Mucosa of stomach (tissue), 1 donor: ENCODE data around the gene STIP1.
A peak's percentile ranks its signal among the peaks of the same experiment; 100 is the strongest.

Source experiments
- H3K27me3 ChIP-seq: one replicate; pipeline ENCODE4 v1.7.0; 2013; ENCODE audit warnings: mild to moderate bottlenecking, low read length; ENCODE audit not compliant: control insufficient read depth, insufficient read depth
- H3K36me3 ChIP-seq: one replicate; pipeline ENCODE4 v1.7.0; 2013; ENCODE audit warnings: low read length; ENCODE audit not compliant: control insufficient read depth, insufficient read depth
- H3K4me1 ChIP-seq: one replicate; pipeline ENCODE4 v1.7.0; 2013; ENCODE audit warnings: mild to moderate bottlenecking, low read length; ENCODE audit not compliant: control insufficient read depth, insufficient read depth
- H3K4me3 ChIP-seq: one replicate; pipeline ENCODE4 v1.7.0; 2013; ENCODE audit warnings: low read length
- H3K9ac ChIP-seq: one replicate; pipeline ENCODE4 v1.7.0; 2013; ENCODE audit warnings: mild to moderate bottlenecking, low read length, moderate library complexity
- H3K9me3 ChIP-seq: one replicate; pipeline ENCODE4 v1.7.0; 2013; ENCODE audit warnings: mild to moderate bottlenecking, low read length, moderate library complexity; ENCODE audit not compliant: control insufficient read depth
- donor health status: Pancreatic carcinoma.

The STIP1 gene

GRCh38 chr11:64186492-64187165 is 658 bp downstream of the STIP1 start:
- Histone ChIP-seq H3K36me3 (no peaks in the 10 kb centered on the region), H3K9me3 (no peaks in the 10 kb centered on the region), H3K9ac (no peak overlapping the region), H3K27me3 (no peaks in the 10 kb centered on the region), H3K4me1 (peaks cover 26% of the 10 kb centered on the region), H3K4me3 (no peak overlapping the region)

GRCh38 chr11:64192434-64192833 is 6.5 kb downstream of the STIP1 start:
- H3K4me1 ChIP-seq: peaks cover 7% of the 10 kb centered on the region
- no peaks in the 10 kb centered on the region for H3K9me3 ChIP-seq
- no peak overlapping the region for H3K9ac ChIP-seq
- H3K4me3 ChIP-seq: no peak overlapping the region
- H3K27me3 ChIP-seq: no peaks in the 10 kb centered on the region
- H3K36me3 ChIP-seq: peaks cover 18% of the 10 kb centered on the region

GRCh38 chr11:64196626-64197025 is 10.7 kb downstream of the STIP1 start:
- no peak overlapping the region for H3K4me3 ChIP-seq
- H3K9me3 ChIP-seq: no peaks in the 10 kb centered on the region
- H3K9ac ChIP-seq: no peak overlapping the region
- no peaks in the 10 kb centered on the region for H3K27me3 ChIP-seq
- H3K36me3 ChIP-seq: peaks cover 28% of the 10 kb centered on the region
- no peaks in the 10 kb centered on the region for H3K4me1 ChIP-seq

- Histone ChIP-seq H3K9me3 (no peaks in the 10 kb centered on the region), H3K9ac (no peak overlapping the region), H3K27me3 (no peaks in the 10 kb centered on the region), H3K36me3 (peaks cover 29% of the 10 kb centered on the region), H3K4me1 (no peaks in the 10 kb centered on the region), H3K4me3 (no peak overlapping the region)
These were observed 12.5 kb downstream of the STIP1 start for GRCh38 chr11:64198511-64198910.

- Histone ChIP-seq H3K4me3 (no peak overlapping the region), H3K9me3 (no peaks in the 10 kb centered on the region), H3K36me3 (peaks cover 28% of the 10 kb centered on the region), H3K27me3 (no peaks in the 10 kb centered on the region), H3K4me1 (peaks cover 23% of the 10 kb centered on the region), H3K9ac (no peak overlapping the region)
These were observed 15.6 kb downstream of the STIP1 start for GRCh38 chr11:64201543-64201942.

GRCh38 chr11:64202992-64203391 is 17.0 kb downstream of the STIP1 start:
- Histone ChIP-seq H3K4me3 (no peak overlapping the region), H3K4me1 (peaks cover 37% of the 10 kb centered on the region), H3K9ac (no peak overlapping the region), H3K9me3 (no peaks in the 10 kb centered on the region), H3K27me3 (no peaks in the 10 kb centered on the region), H3K36me3 (peaks cover 19% of the 10 kb centered on the region)

GRCh38 chr11:64203421-64204079 is 17.6 kb downstream of the STIP1 start:
- Histone ChIP-seq H3K4me3 (no peak overlapping the region), H3K9me3 (no peaks in the 10 kb centered on the region), H3K27me3 (no peaks in the 10 kb centered on the region), H3K36me3 (peaks cover 19% of the 10 kb centered on the region), H3K4me1 (peaks cover 43% of the 10 kb centered on the region), H3K9ac (no peak overlapping the region)

- no peaks in the 10 kb centered on the region for H3K9me3 ChIP-seq
- H3K4me3 ChIP-seq: no peak overlapping the region
- H3K4me1 ChIP-seq: peaks cover 45% of the 10 kb centered on the region
- peaks cover 19% of the 10 kb centered on the region for H3K36me3 ChIP-seq
- no peak overlapping the region for H3K9ac ChIP-seq
- no peaks in the 10 kb centered on the region for H3K27me3 ChIP-seq
These were observed 18.1 kb downstream of the STIP1 start for GRCh38 chr11:64204080-64204440.

- Histone ChIP-seq H3K9me3 (no peaks in the 10 kb centered on the region), H3K9ac (no peak overlapping the region), H3K4me1 (peaks cover 45% of the 10 kb centered on the region), H3K36me3 (peaks cover 19% of the 10 kb centered on the region), H3K4me3 (no peak overlapping the region), H3K27me3 (no peaks in the 10 kb centered on the region)
These were observed 18.6 kb downstream of the STIP1 start for GRCh38 chr11:64204464-64204989.

- no peaks in the 10 kb centered on the region for H3K9me3 ChIP-seq
- H3K4me3 ChIP-seq: peak within 1 kb of the TSS; percentile 77
- H3K9ac ChIP-seq: peak within 1 kb of the TSS; percentile 84
- H3K27me3 ChIP-seq: no peaks in the 10 kb centered on the region
- peaks cover 12% of the 10 kb centered on the region for H3K36me3 ChIP-seq
- H3K4me1 ChIP-seq: peaks cover 45% of the 10 kb centered on the region
These were observed 20.7 kb downstream of the STIP1 start, which contains the start of gene FERMT3 for GRCh38 chr11:64206457-64207255. Gene FERMT3, plus strand, starts transcription at chr11:64206721. Its CDS starts 644 bp downstream, at chr11:64207365.

GRCh38 chr11:64207256-64208085 is 21.5 kb downstream of the STIP1 start:
- peaks cover 45% of the 10 kb centered on the region for H3K4me1 ChIP-seq
- H3K9me3 ChIP-seq: no peaks in the 10 kb centered on the region
- peaks cover 12% of the 10 kb centered on the region for H3K36me3 ChIP-seq
- peak overlapping the region; percentile 77 for H3K4me3 ChIP-seq
- H3K9ac ChIP-seq: peak overlapping the region; percentile 84
- H3K27me3 ChIP-seq: no peaks in the 10 kb centered on the region
